ENCODE measurements around the gene DRD4. TPM values are rescaled to one million over a fixed set of nuclear protein-coding genes. Genes with fewer than 3 reads are reported as not detected.

DRD4 gene
- total RNA-seq = under 1 TPM in 2 of 3 donors, not detected in 1; 0.13 to 0.28 TPM

DNA sequence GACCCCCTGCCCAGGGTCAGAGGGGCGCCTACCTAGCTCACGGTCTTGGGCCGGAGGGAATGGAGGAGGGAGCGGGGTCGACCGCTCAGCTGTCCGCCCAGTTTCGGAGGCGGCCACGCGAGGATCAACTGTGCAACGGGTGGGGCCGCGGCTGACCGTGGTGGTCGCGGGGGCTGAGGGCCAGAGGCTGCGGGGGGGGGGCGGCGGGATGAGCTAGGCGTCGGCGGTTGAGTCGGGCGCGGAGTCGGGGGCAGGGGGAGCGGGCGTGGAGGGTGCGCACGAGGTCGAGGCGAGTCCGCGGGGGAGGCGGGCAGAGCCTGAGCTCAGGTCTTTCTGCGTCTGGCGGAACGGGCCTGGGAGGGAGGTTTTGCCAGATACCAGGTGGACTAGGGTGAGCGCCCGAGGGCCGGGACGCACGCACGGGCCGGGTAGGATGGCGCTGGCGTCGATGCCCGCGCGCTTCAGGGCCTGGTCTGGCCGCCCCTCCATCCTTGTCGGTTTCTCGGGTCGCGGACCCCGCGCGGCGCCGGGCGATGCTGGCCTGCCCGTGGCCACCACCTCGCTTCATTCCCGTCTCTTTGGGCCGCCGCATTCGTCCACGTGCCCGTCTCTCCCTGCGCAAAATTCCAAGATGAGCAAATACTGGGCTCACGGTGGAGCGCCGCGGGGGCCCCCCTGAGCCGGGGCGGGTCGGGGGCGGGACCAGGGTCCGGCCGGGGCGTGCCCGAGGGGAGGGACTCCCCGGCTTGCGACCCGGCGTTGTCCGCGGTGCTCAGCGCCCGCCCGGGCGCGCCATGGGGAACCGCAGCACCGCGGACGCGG, at the start of gene DRD4:
DRD4 (plus strand) TSS at position 759 of the 822 bp plus-strand sequence; CDS start at position 795, 36 bp downstream.
- no peaks in the 10 kb centered on the region for H3K36me3 Mint-ChIP-seq (ENCODE audit: insufficient read depth)
- peak in 1 of 2 donors; percentile 29 for ATAC-seq
- H3K9me3 Mint-ChIP-seq = no peaks in the 10 kb centered on the region
- no peak for DNase-seq
- H3K27me3 Mint-ChIP-seq (ENCODE audit: low read depth) = peaks cover 32% of the 10 kb centered on the region
- no peak within 1 kb of the TSS for H3K4me3 Mint-ChIP-seq
- peaks cover 15% of the 10 kb centered on the region for H3K4me1 Mint-ChIP-seq (ENCODE audit: low read depth)

GRCh38 chr11:587546-587945, 49.5 kb upstream of the DRD4 start:
- H3K36me3 Mint-ChIP-seq (ENCODE audit: insufficient read depth) = peaks cover 28% of the 10 kb centered on the region
- no peak overlapping the region for H3K4me3 Mint-ChIP-seq
- DNase-seq = no peak
- peaks cover 18% of the 10 kb centered on the region for H3K4me1 Mint-ChIP-seq (ENCODE audit: low read depth)
- H3K9me3 Mint-ChIP-seq = no peaks in the 10 kb centered on the region
- H3K27me3 Mint-ChIP-seq (ENCODE audit: low read depth) = no peaks in the 10 kb centered on the region
- peak; percentile 7 to 15 for ATAC-seq

DNA sequence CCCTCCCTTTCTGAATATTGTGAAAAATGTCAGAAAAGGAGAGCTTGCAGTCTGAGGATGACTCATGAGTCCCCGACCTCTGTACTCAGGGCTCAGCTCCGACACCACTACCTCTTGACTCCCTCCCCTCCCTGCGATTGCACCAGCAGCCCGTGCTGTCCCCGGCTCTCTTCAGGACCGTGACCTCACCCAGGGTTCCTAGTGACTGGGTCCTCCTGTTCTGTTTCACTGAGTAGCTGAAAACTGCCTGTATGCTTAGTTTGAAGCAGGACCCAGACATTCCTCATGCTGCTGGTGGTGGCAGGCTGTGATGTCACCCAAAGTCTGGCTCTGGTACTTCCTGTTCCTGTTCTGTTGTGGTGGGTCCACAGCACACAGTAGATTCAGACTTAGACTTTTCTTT, 49.1 kb upstream of the DRD4 start:
- ATAC-seq (peak; percentile 98 to 99), DNase-seq (peak; percentile 73)
- Mint-ChIP-seq H3K4me3 (peak overlapping the region; percentile 62), H3K4me1 (ENCODE audit: low read depth) (peaks cover 18% of the 10 kb centered on the region), H3K9me3 (no peaks in the 10 kb centered on the region), H3K27me3 (ENCODE audit: low read depth) (no peaks in the 10 kb centered on the region), H3K36me3 (ENCODE audit: insufficient read depth) (peaks cover 29% of the 10 kb centered on the region)

DNA sequence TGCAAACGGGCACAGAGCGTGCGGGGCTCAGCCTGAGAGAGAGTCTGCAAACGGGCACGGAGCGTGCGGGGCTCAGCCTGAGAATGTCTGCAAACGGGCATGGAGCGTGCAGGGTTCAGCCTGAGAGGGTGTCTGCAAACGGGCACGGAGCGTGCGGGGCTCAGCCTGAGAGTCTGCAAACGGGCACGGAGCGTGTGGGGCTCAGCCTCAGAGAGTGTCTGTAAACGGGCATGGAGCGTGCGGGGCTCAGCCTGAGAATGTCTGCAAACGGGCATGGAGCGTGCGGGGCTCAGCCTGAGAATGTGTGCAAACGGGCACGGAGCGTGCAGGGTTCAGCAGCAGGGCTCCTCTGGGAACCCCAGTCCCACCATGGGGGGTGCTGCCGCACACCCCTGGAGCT, 47.3 kb upstream of the DRD4 start:
- no peaks in the 10 kb centered on the region for H3K9me3 Mint-ChIP-seq
- no peak overlapping the region for H3K4me3 Mint-ChIP-seq
- DNase-seq (no peak), ATAC-seq (no peak)
- peaks cover 18% of the 10 kb centered on the region for H3K4me1 Mint-ChIP-seq (ENCODE audit: low read depth)
- no peaks in the 10 kb centered on the region for H3K27me3 Mint-ChIP-seq (ENCODE audit: low read depth)
- peaks cover 35% of the 10 kb centered on the region for H3K36me3 Mint-ChIP-seq (ENCODE audit: insufficient read depth)

- no peak overlapping the region for H3K4me3 Mint-ChIP-seq
- H3K9me3 Mint-ChIP-seq = no peaks in the 10 kb centered on the region
- DNase-seq (no peak), ATAC-seq (no peak)
- H3K36me3 Mint-ChIP-seq (ENCODE audit: insufficient read depth) = peaks cover 35% of the 10 kb centered on the region
- H3K4me1 Mint-ChIP-seq (ENCODE audit: low read depth) = peaks cover 18% of the 10 kb centered on the region
- no peaks in the 10 kb centered on the region for H3K27me3 Mint-ChIP-seq (ENCODE audit: low read depth)
Measured at GRCh38 chr11:590997-591396, 46.1 kb upstream of the DRD4 start.

- no peak for ATAC-seq
- H3K9me3 Mint-ChIP-seq = no peaks in the 10 kb centered on the region
- H3K4me3 Mint-ChIP-seq = no peak overlapping the region
- peaks cover 37% of the 10 kb centered on the region for H3K36me3 Mint-ChIP-seq (ENCODE audit: insufficient read depth)
- peaks cover 8% of the 10 kb centered on the region for H3K4me1 Mint-ChIP-seq (ENCODE audit: low read depth)
- H3K27me3 Mint-ChIP-seq (ENCODE audit: low read depth) = no peaks in the 10 kb centered on the region
- no peak for DNase-seq
Measured at GRCh38 chr11:592501-592900, 44.6 kb upstream of the DRD4 start.

DNA sequence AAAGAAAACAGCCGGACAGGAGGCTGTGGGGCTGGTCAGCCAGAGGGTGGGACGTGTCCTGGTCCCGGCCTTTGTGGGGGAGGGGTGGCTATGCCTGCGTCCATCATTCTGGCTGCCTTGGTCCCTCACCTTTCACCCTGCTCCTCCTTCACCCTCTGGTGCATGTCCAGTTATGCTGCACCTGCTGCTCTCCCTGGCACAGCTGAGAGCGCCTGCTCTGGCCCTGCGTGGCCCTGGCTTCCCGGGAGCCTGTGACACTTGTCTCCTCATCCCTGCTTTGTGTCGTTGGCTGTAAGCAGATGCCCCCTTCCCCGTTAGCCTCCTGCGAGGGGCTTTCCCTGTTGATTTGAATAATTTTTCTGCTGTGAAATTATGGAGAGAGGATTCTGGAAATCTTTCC, 44.2 kb upstream of the DRD4 start:
- Mint-ChIP-seq H3K36me3 (ENCODE audit: insufficient read depth) (peaks cover 33% of the 10 kb centered on the region), H3K4me3 (no peak overlapping the region), H3K9me3 (no peaks in the 10 kb centered on the region), H3K27me3 (ENCODE audit: low read depth) (no peaks in the 10 kb centered on the region), H3K4me1 (ENCODE audit: low read depth) (peaks cover 4% of the 10 kb centered on the region)
- ATAC-seq (no peak), DNase-seq (no peak)

DNA sequence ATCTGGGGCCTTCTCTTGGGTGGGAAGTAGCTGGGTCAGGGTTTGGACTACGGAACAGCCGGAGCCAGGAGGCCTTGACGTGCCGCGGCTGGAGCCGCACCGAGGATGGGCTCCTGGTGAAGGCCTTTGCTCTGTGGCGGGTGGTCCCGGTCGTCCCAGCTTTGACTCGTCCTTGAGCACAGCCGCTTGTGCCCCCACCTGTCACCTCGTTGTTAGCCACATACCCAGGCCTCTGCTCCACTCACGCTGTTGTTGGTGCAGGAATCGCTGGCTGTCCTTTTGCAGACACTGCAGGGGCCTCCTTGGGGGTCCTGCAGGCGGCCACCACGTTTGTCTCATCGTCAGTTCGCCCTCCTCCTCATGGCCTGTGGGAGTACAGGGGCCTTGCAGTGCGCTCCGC, 43.7 kb upstream of the DRD4 start:
- DNase-seq (no peak), ATAC-seq (no peak)
- H3K4me1 Mint-ChIP-seq (ENCODE audit: low read depth) = no peaks in the 10 kb centered on the region

GRCh38 chr11:595400-595799, 41.7 kb upstream of the DRD4 start:
- Mint-ChIP-seq H3K4me1 (ENCODE audit: low read depth) (no peaks in the 10 kb centered on the region), H3K9me3 (no peaks in the 10 kb centered on the region)
- ATAC-seq = no peak

More for the DNA sequence above, 43.7 kb upstream of the DRD4 start:
- Mint-ChIP-seq H3K27me3 (ENCODE audit: low read depth) (no peaks in the 10 kb centered on the region), H3K9me3 (no peaks in the 10 kb centered on the region), H3K4me3 (no peak overlapping the region), H3K36me3 (ENCODE audit: insufficient read depth) (peaks cover 30% of the 10 kb centered on the region)

DNA sequence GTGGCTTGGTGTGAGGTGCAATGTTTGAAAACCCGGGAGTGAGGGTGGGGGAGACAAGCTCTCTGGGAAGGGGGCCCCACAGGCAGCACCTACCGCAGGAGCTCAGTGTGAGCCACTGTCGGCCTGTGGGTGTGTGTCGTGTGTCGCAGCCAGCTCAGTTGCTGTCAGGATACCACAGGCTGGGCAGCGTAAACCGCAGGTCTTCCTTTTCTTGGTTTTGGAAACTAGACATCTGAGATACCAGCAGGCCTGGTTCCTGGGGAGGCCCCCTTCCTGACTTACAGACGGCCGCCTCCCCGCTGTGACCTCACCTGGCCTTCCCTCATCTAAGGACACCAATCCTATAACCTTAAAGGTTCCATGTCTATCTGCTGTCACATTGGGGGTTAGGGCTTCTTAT, 40.7 kb upstream of the DRD4 start:
- Mint-ChIP-seq H3K4me3 (no peak overlapping the region), H3K4me1 (ENCODE audit: low read depth) (no peaks in the 10 kb centered on the region), H3K27me3 (ENCODE audit: low read depth) (no peaks in the 10 kb centered on the region), H3K36me3 (ENCODE audit: insufficient read depth) (peaks cover 25% of the 10 kb centered on the region), H3K9me3 (no peaks in the 10 kb centered on the region)
- DNase-seq = no peak
- ATAC-seq = peak in 1 of 2 donors; percentile 41

More at GRCh38 chr11:595400-595799, 41.7 kb upstream of the DRD4 start:
- no peak overlapping the region for H3K4me3 Mint-ChIP-seq
- no peaks in the 10 kb centered on the region for H3K27me3 Mint-ChIP-seq (ENCODE audit: low read depth)
- peaks cover 24% of the 10 kb centered on the region for H3K36me3 Mint-ChIP-seq (ENCODE audit: insufficient read depth)
- DNase-seq = no peak

DNA sequence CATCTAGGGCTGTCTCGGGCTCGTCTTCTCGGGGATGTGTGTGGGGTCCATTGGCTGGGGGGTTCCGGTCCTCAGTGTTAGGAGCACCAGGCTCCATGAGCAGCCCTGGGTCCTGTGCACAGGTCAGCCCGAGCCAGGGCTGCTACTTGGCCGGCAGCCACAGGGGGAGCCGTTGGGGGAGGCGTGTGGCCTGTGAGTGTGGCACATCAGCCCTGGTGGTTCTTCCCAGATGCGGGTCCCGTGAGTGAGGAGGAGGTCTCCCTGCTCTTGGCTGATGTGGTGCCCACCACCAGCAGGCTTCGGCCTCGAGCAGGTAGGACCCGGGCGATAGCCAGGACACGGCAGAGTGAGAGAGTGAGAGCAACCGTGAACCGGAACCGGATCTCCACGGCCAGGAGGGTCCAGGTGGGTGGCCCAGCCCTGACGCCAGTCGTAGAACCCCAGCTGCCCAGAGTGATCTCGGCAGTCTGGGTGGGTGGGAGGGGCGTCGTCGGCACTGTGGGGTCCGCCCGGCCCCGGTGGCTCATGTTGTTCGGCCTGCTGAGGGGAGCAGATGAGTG, 39.8 kb upstream of the DRD4 start:
- DNase-seq = no peak
- peaks cover 25% of the 10 kb centered on the region for H3K36me3 Mint-ChIP-seq (ENCODE audit: insufficient read depth)
- H3K4me3 Mint-ChIP-seq = no peak overlapping the region
- peak in 1 of 2 donors; percentile 49 for ATAC-seq
- H3K9me3 Mint-ChIP-seq = no peaks in the 10 kb centered on the region
- no peaks in the 10 kb centered on the region for H3K27me3 Mint-ChIP-seq (ENCODE audit: low read depth)
- no peaks in the 10 kb centered on the region for H3K4me1 Mint-ChIP-seq (ENCODE audit: low read depth)

- DNase-seq = no peak
- Mint-ChIP-seq H3K36me3 (ENCODE audit: insufficient read depth) (peaks cover 19% of the 10 kb centered on the region), H3K9me3 (no peaks in the 10 kb centered on the region), H3K4me1 (ENCODE audit: low read depth) (no peaks in the 10 kb centered on the region), H3K4me3 (no peak overlapping the region), H3K27me3 (ENCODE audit: low read depth) (no peaks in the 10 kb centered on the region)
- ATAC-seq = no peak
Measured at GRCh38 chr11:598005-598680, 38.9 kb upstream of the DRD4 start.

- H3K4me1 Mint-ChIP-seq (ENCODE audit: low read depth) = no peaks in the 10 kb centered on the region
- H3K27me3 Mint-ChIP-seq (ENCODE audit: low read depth) = no peaks in the 10 kb centered on the region
Measured at GRCh38 chr11:601573-602245, 35.4 kb upstream of the DRD4 start.

DNA sequence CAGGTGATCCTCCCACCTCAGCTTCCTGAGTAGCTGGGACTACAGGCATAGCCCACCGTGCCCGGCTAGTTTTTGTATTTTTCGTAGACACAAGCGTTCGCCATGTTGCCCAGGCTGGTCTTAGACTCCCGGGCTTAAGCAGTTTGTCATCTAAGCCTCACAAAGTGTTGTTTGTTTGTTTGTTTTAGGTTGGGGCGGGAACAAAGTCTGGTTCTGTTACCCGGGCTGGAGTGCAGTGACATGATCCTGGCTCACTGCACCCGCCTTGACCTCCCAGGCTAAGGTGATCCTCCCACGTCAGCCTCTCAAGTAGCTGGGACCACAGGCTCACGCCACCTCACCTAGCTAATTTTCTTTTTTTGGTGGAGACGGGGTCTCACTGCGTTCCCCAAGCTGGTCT, 33.9 kb upstream of the DRD4 start:
- no peaks in the 10 kb centered on the region for H3K27me3 Mint-ChIP-seq (ENCODE audit: low read depth)
- peaks cover 22% of the 10 kb centered on the region for H3K36me3 Mint-ChIP-seq (ENCODE audit: insufficient read depth)

More at GRCh38 chr11:601573-602245, 35.4 kb upstream of the DRD4 start:
- H3K36me3 Mint-ChIP-seq (ENCODE audit: insufficient read depth) = peaks cover 23% of the 10 kb centered on the region
- DNase-seq = no peak
- H3K9me3 Mint-ChIP-seq = no peaks in the 10 kb centered on the region
- H3K4me3 Mint-ChIP-seq = no peak overlapping the region
- no peak for ATAC-seq

More for the DNA sequence above, 33.9 kb upstream of the DRD4 start:
- Mint-ChIP-seq H3K9me3 (no peaks in the 10 kb centered on the region), H3K4me3 (no peak overlapping the region), H3K4me1 (ENCODE audit: low read depth) (no peaks in the 10 kb centered on the region)
- no peak for ATAC-seq
- DNase-seq = no peak
